Tibial artery (tissue), 4 donors: ENCODE data around the gene TFB2M.

Experiments
- DNase-seq, 2 donors: peaks; one replicate each; pipeline ENCODE4 v3.0.0-alpha.2; 2019
- H3K27ac ChIP-seq, 2 donors: fragments of 200-600 bp; sonication (generic) in 1 of 2; 1 replicate in 1 of 2; 2 replicates in 1 of 2; pipeline ENCODE4 v1.5.1; 2018 to 2019; ENCODE audit warnings: mild to moderate bottlenecking in 1 of 2
- H3K27me3 ChIP-seq, 2 donors: fragments of 200-600 bp; sonication (generic) in 1 of 2; one replicate each; pipeline versions ENCODE4 v1.5.1 to v1.6.0; 2016 to 2019
- H3K36me3 ChIP-seq, 3 donors: fragments of 200-600 bp; sonication (generic) in 2 of 3; one replicate each; pipeline ENCODE4 v1.5.1; 2016 to 2019; ENCODE audit warnings: mild to moderate bottlenecking in 2 of 3
- H3K4me1 ChIP-seq, 4 donors: fragments of 200-600 bp; sonication (generic) in 2 of 4; 1 replicate in 3 of 4; 2 replicates in 1 of 4; pipeline ENCODE4 v1.5.1; 2016 to 2019
- H3K4me3 ChIP-seq, 2 donors: fragments of 200-600 bp; sonication (generic) in 1 of 2; 1 replicate in 1 of 2; 2 replicates in 1 of 2; pipeline ENCODE4 v1.5.1; 2018 to 2019; ENCODE audit warnings: mild to moderate bottlenecking in 2 of 2
- H3K9me3 ChIP-seq, 3 donors: fragments of 200-600 bp; sonication (generic) in 1 of 3; one replicate each; pipeline ENCODE4 v1.5.1; 2016 to 2019
- CTCF ChIP-seq, 2 experiments: fragments of 200-600 bp in 1 of 2; fragments of 450-650 bp in 1 of 2; IDR thresholded peaks; one replicate each; pipeline ENCODE4 v1.5.1; 2017 to 2019; ENCODE audit warnings: antibody characterized with exemption in 2 of 2, mild to moderate bottlenecking in 1 of 2, moderate library complexity in 1 of 2
- intact Hi-C: fragments of 100-400 bp; cut with DNase I; formaldehyde crosslinking; loops from one replicate; pipeline ENCODE4 v1.15.0; 2023; ENCODE audit warnings: low total_unique reads

Gene TFB2M

DNA sequence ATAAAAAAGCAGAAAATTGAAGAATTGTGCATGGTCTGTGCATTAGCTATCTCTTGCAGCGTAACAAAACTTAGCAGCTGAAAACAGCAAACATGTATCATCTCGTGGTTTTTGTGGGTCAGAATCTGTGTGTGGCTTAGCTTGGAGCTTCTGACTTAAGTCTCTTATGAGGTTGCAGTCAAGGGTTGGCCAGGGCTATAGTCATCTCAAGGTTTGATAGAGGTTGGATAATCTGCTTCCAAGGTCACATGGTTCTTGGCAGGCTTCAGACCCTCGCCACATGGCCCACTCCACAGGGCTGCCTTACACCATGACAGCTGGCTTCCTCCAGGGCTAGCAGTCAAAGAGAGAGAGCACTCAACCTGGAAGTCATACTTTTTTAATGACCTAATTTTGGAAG, 36.1 kb upstream of the TFB2M start:
- intact Hi-C loops, result no loop called here
- Histone ChIP-seq H3K36me3 (no peaks in the 10 kb centered on the region), H3K27ac (no peak overlapping the region), H3K9me3 (no peaks in the 10 kb centered on the region), H3K4me1 (peaks cover 0 to 28% (median 6%) of the 10 kb centered on the region in 4 donors), H3K27me3 (no peaks in the 10 kb centered on the region), H3K4me3 (no peak overlapping the region)
- no peak for TF ChIP-seq CTCF (IDR thresholded peaks at IDR 0.05)
- DNase-seq, result no peak

GRCh38 chr1:246600579-246600978, 34.5 kb upstream of the TFB2M start:
- H3K36me3 ChIP-seq, result no peaks in the 10 kb centered on the region
- no peak for TF ChIP-seq CTCF (IDR thresholded peaks at IDR 0.05)
- no peak overlapping the region for H3K27ac ChIP-seq
- H3K9me3 ChIP-seq, result no peaks in the 10 kb centered on the region
- no peak for DNase-seq
- no peaks in the 10 kb centered on the region for H3K27me3 ChIP-seq
- H3K4me3 ChIP-seq, result no peak overlapping the region
- peaks cover 0 to 34% (median 8%) of the 10 kb centered on the region in 4 donors for H3K4me1 ChIP-seq
- intact Hi-C loops, result no loop called here

DNA sequence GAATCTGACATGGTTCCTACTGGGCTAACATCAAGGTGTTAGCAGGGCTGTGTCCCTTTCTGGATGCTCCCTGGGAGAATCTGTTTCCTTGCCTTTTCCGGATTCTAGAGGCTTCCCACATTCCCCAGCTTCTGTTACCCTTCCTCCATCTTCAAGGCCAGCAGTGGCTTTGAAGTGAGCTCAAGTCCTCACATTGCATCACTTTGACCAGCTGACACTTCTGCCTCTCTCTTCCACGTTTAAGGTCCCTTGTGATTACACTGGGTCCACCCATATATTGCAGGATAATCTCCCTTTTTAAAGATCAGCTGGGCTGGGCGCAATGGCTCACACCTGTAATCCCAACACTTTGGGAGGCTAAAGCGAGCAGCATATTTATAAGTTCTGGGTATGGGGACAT, 33.3 kb upstream of the TFB2M start:
- no peaks in the 10 kb centered on the region for H3K9me3 ChIP-seq
- no peaks in the 10 kb centered on the region for H3K27me3 ChIP-seq
- no peak overlapping the region for H3K27ac ChIP-seq
- intact Hi-C loops, result no loop called here
- H3K4me1 ChIP-seq, result peaks cover 0 to 44% (median 11%) of the 10 kb centered on the region in 4 donors
- no peak for DNase-seq
- no peak for TF ChIP-seq CTCF (IDR thresholded peaks at IDR 0.05)
- H3K36me3 ChIP-seq, result no peaks in the 10 kb centered on the region
- H3K4me3 ChIP-seq, result no peak overlapping the region

- no peak for TF ChIP-seq CTCF (IDR thresholded peaks at IDR 0.05)
- Histone ChIP-seq H3K27ac (peak overlapping the region in 1 of 2 donors; percentile 12), H3K4me3 (no peak overlapping the region), H3K36me3 (no peaks in the 10 kb centered on the region), H3K9me3 (no peaks in the 10 kb centered on the region), H3K4me1 (peaks cover 0 to 57% (median 20%) of the 10 kb centered on the region in 4 donors), H3K27me3 (no peaks in the 10 kb centered on the region)
- intact Hi-C loops, result no loop called here
- no peak for DNase-seq
Measured at GRCh38 chr1:246597971-246598370, 31.9 kb upstream of the TFB2M start.

DNA sequence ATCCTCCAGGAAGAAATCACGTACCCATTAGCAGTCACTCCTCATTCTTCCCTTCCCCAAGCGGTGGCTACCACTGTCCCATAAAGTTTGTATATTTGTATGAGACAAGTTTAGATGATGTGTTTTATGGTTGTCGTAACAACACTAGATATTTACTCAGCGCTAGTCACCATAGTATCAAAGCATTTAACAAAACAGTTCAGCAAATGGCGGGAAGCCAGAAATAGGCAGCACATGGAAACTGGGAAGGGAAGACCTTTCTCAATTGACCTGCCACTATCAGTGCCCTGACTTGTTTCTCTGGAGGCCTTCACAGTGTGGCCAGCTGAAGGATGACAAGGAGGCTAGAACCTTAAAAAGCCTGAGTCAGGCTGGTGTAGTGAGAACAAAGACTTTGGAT, 31.3 kb upstream of the TFB2M start:
- H3K36me3 ChIP-seq, result no peaks in the 10 kb centered on the region
- no peak overlapping the region for H3K4me3 ChIP-seq
- peak in 1 of 2 donors; percentile 59 for DNase-seq
- H3K4me1 ChIP-seq, result peaks cover 0 to 63% (median 21%) of the 10 kb centered on the region in 4 donors
- TF ChIP-seq CTCF (IDR thresholded peaks at IDR 0.05), result no peak
- no peaks in the 10 kb centered on the region for H3K27me3 ChIP-seq
- H3K27ac ChIP-seq, result peak overlapping the region; percentile 12 to 21
- intact Hi-C loops, result no loop called here
- no peaks in the 10 kb centered on the region for H3K9me3 ChIP-seq

GRCh38 chr1:246595146-246595545, 29.1 kb upstream of the TFB2M start:
- peaks cover 0 to 82% (median 23%) of the 10 kb centered on the region in 4 donors for H3K4me1 ChIP-seq
- intact Hi-C loops, result no loop called here

More at GRCh38 chr1:246595146-246595545, 29.1 kb upstream of the TFB2M start:
- no peak overlapping the region for H3K4me3 ChIP-seq
- DNase-seq, result no peak
- no peaks in the 10 kb centered on the region for H3K27me3 ChIP-seq
- no peak for TF ChIP-seq CTCF (IDR thresholded peaks at IDR 0.05)
- H3K27ac ChIP-seq, result peak overlapping the region in 1 of 2 donors; percentile 2
- peaks cover 0 to 4% (median 0%) of the 10 kb centered on the region in 3 donors for H3K36me3 ChIP-seq
- no peaks in the 10 kb centered on the region for H3K9me3 ChIP-seq
